ENCODE measurements around the gene RHBDL3. TPM values are rescaled to one million over a fixed set of nuclear protein-coding genes. Genes with fewer than 3 reads are reported as not detected.

The RHBDL3 gene
- total RNA-seq, 1 experiment from 2014 or later: not detected

GRCh38 chr17:32335687-32336086, 70.1 kb downstream of the RHBDL3 start:
- Histone ChIP-seq H3F3A (ENCODE audit: insufficient read depth, low read depth) (0 out of 2 replicates have a peak, but pooled peaks cover 3% of the 10 kb centered on the region), H3K9me3 (ENCODE audit: insufficient read depth, low read depth) (no peaks in the 10 kb centered on the region), H3K79me2 (ENCODE audit: low read depth) (peaks cover 2% of the 10 kb centered on the region; the same call in 1 of the 2 replicates)

GRCh38 chr17:32341141-32341856, 75.7 kb downstream of the RHBDL3 start:
- ChIA-PET CTCF (interaction anchor here (0.6 kb wide), 1 partner anchor 94 kb away, joined by 3 read pairs; no protein-coding TSS in a partner anchor), POLR2A (ENCODE audit: unreplicated experiment) (interaction anchor here (0.7 kb wide), 1 partner anchor 24 kb away, joined by 3 read pairs; no protein-coding TSS in a partner anchor)
- intact Hi-C loops (cut with micrococcal nuclease; ENCODE audit: unreplicated experiment): no loop called here
- H3K4me2 ChIP-seq: peak overlapping the region; percentile 99
- peaks cover 6% of the 10 kb centered on the region; the same call in 1 of the 2 replicates for H3K36me3 ChIP-seq (ENCODE audit: low read depth)
- no peaks in the 10 kb centered on the region for H3K9me2 ChIP-seq (ENCODE audit: insufficient read depth)
- H3K27me3 ChIP-seq (ENCODE audit: insufficient read depth, low read depth): no peaks in the 10 kb centered on the region
- TF ChIP-seq CTCF (conservative IDR thresholded peaks at IDR 0.05): 0 out of 2 replicates have a peak, but pooled peaks have one; percentile 27
- TF ChIP-seq EZH2 (IDR thresholded peaks at IDR 0.05; ENCODE audit: low read depth): no peak
- peaks cover 11% of the 10 kb centered on the region; the same call in 1 of the 2 replicates for H3K79me2 ChIP-seq (ENCODE audit: low read depth)
- DNase-seq: peak in 1 of 2 experiments; percentile 25
- peak overlapping the region; percentile 87 for H2AFZ ChIP-seq
- H3F3A ChIP-seq (ENCODE audit: insufficient read depth, low read depth): peaks cover 10% of the 10 kb centered on the region; the same call in 1 of the 2 replicates
- H4K20me1 ChIP-seq (ENCODE audit: insufficient read depth): no peaks in the 10 kb centered on the region
- H3K4me1 ChIP-seq (replicated peaks; ENCODE audit: insufficient read depth): peaks cover 9% of the 10 kb centered on the region; the same call in 1 of the 2 replicates
- H3K27ac ChIP-seq: peak overlapping the region; percentile 50
- TSS peak; percentile 24 for BruUV-seq (replicated peaks)
- no peaks in the 10 kb centered on the region for H3K9me3 ChIP-seq (ENCODE audit: insufficient read depth, low read depth)
- peak overlapping the region; percentile 83 for H3K4me3 ChIP-seq

More at GRCh38 chr17:32335687-32336086, 70.1 kb downstream of the RHBDL3 start:
- BruUV-seq (replicated peaks): no TSS peak
- Histone ChIP-seq H2AFZ (no peak overlapping the region), H3K4me2 (no peak overlapping the region), H3K4me3 (no peak overlapping the region), H3K9me2 (ENCODE audit: insufficient read depth) (no peaks in the 10 kb centered on the region), H3K27ac (no peak overlapping the region), H4K20me1 (ENCODE audit: insufficient read depth) (no peaks in the 10 kb centered on the region), H3K36me3 (ENCODE audit: low read depth) (peaks cover 25% of the 10 kb centered on the region; the same call in 1 of the 2 replicates), H3K27me3 (ENCODE audit: insufficient read depth, low read depth) (no peaks in the 10 kb centered on the region), H3K4me1 (replicated peaks; ENCODE audit: insufficient read depth) (peaks cover 2% of the 10 kb centered on the region; the same call in 1 of the 2 replicates)
- TF ChIP-seq CTCF (conservative IDR thresholded peaks at IDR 0.05) (no peak), EZH2 (IDR thresholded peaks at IDR 0.05; ENCODE audit: low read depth) (no peak)
- no peak for DNase-seq
- ChIA-PET CTCF (no interaction called here), POLR2A (ENCODE audit: unreplicated experiment) (interaction anchor here (0.6 kb wide), 1 partner anchor 15 kb away, joined by 3 read pairs; no protein-coding TSS in a partner anchor)
- intact Hi-C loops (cut with micrococcal nuclease; ENCODE audit: unreplicated experiment): no loop called here

- H3K27me3 ChIP-seq (ENCODE audit: insufficient read depth, low read depth): no peaks in the 10 kb centered on the region
- intact Hi-C loops (cut with micrococcal nuclease; ENCODE audit: unreplicated experiment): no loop called here
- TF ChIP-seq CTCF (conservative IDR thresholded peaks at IDR 0.05) (no peak), EZH2 (IDR thresholded peaks at IDR 0.05; ENCODE audit: low read depth) (no peak)
- peak within 1 kb of the TSS; percentile 83 for H3K4me3 ChIP-seq
- H3K79me2 ChIP-seq (ENCODE audit: low read depth): peaks cover 11% of the 10 kb centered on the region; the same call in 1 of the 2 replicates
- peak within 1 kb of the TSS; percentile 99 for H3K4me2 ChIP-seq
- peak in 1 of 2 experiments; percentile 71 for DNase-seq
- peaks cover 10% of the 10 kb centered on the region; the same call in 1 of the 2 replicates for H3F3A ChIP-seq (ENCODE audit: insufficient read depth, low read depth)
- H3K9me3 ChIP-seq (ENCODE audit: insufficient read depth, low read depth): no peaks in the 10 kb centered on the region
- peaks cover 9% of the 10 kb centered on the region; the same call in 1 of the 2 replicates for H3K4me1 ChIP-seq (replicated peaks; ENCODE audit: insufficient read depth)
- POLR2A ChIA-PET (ENCODE audit: unreplicated experiment): interaction anchor here (0.7 kb wide), 1 partner anchor 24 kb away, joined by 3 read pairs; no protein-coding TSS in a partner anchor
- H3K27ac ChIP-seq: peak within 1 kb of the TSS; percentile 50
- H4K20me1 ChIP-seq (ENCODE audit: insufficient read depth): no peaks in the 10 kb centered on the region
- peaks cover 6% of the 10 kb centered on the region; the same call in 1 of the 2 replicates for H3K36me3 ChIP-seq (ENCODE audit: low read depth)
- no peaks in the 10 kb centered on the region for H3K9me2 ChIP-seq (ENCODE audit: insufficient read depth)
- peak within 1 kb of the TSS; percentile 87 for H2AFZ ChIP-seq
- CTCF ChIA-PET: no interaction called here
- TSS peak; percentile 87 for BruUV-seq (replicated peaks)
Observed at GRCh38 chr17:32341857-32342602, 76.4 kb downstream of the RHBDL3 start, which contains the start of gene C17orf75. C17orf75 (minus strand) TSS chr17:32342173; CDS start chr17:32342139, 34 bp downstream.

All from PC-9 (cell line).